NCI-H345 (cell line): Measurements from ENCODE around the gene HCN1.
"Not testable (repeated sequence)": the region's sequence is repeated elsewhere in the genome, so short reads cannot be mapped to it uniquely, and the experiment has no call there.

Experiments
- DNase-seq: peaks from one replicate; lab custom pipeline; 2025; lab: John Stamatoyannopoulos, UW

Gene HCN1

DNA sequence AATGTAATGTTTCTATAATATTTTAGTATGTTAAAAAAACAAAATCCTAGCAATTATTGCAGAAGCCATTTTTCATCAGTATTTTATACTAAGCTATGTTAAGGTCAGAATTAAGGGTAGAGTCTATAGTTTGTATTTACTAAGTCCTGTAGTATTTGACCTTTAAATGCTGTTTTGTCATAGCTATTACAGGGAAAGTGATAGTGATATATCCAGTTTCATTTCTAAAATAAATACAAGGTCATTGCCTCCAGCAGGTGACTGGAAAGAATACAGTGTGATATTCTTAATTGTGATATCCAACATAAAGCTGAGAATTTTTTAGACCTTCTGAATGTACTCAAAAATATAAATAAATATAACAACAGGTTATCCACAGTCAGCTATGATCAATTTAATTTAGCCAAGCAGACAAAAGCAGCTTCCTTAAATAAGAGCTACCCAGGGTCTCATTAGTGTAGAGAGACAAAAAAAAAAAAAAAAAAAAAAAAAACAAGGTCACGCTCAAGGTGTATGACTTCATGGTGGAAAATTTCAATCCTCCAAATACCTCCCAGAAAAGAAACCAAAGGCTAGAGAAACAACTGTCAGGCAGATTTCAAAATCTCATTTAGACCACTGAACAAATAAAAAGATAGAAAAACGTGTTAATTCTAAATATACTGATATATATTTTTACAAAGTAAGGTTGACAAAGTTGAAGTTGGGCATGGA lies 278.7 kb downstream of the HCN1 start:
- DNase-seq: no peak

- DNase-seq: no peak
Observed at GRCh38 chr5:45414620-45415573, 281.3 kb downstream of the HCN1 start.

GRCh38 chr5:45411971-45412612 lies 284.1 kb downstream of the HCN1 start:
- DNase-seq: no peak

DNA sequence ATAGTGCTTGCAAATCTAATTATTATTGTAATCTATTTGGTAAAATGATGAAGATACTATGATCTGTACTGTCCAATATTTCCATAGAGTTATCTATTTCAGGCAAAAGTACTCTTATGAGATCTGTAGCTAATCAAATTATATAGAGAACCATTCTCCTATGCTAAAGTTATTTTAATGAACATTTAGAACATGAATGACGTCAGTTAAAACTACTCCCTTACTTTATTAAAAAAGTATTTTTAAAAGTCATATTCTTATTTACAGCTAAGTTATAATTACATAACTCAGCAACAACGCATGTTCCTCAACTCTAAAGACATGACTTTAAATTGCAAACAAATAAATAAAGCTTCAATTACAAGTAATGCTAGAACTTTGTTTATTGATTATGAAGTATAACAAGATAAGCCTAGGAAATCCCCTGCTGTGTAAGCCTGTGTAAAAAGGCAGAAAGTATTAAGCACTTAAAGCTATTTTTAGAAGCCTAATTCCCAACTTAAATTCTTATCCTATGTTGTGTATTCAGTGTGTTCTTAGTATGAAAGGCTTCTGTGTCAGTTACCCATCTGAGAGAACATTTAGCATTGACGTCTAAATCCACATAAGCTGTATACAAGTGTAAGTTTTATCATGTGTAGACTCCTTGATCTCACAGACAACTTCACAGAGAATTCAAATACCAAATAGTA lies 285.7 kb downstream of the HCN1 start:
- DNase-seq: no peak

- DNase-seq: no peak
Observed at GRCh38 chr5:45408067-45408466, 288.1 kb downstream of the HCN1 start.

DNA sequence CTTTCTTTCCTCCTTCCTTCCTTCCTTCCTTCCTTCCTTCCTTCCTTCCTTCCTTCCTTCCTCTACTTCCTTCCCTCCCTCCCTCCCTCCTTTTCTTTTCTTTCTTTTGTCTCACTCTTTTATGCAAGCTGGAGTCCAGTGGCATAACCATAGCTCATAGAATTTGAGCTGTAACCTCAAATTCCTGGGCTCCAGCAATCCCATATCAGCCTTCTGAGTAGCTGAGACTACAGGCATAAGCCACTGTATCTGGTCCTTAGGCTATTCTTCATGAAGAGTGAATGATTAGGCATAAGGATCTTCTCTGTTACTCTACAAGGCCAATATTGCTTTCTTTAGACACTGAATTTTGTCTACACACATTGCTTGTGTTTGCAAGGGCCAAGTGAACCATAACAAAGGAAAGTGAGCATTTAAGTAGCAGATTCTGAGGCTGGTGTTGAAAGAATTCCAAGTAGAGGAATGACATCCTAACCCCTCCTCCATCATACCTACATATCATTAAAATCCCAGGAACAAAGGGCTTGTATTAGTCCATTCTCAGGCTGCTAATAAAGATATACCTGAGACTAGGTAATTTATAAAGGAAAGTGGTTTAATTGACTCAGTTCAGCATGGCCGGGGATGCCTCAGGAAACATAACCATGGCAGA lies 293.2 kb downstream of the HCN1 start:
- no peak for DNase-seq

- no peak for DNase-seq
Observed at GRCh38 chr5:45399041-45399440, 297.1 kb downstream of the HCN1 start.

- DNase-seq: no peak
Observed at GRCh38 chr5:45385321-45386058, 310.7 kb downstream of the HCN1 start.

- no peak for DNase-seq
Observed at GRCh38 chr5:45383985-45384384, 312.2 kb downstream of the HCN1 start.

- no peak for DNase-seq
Observed at GRCh38 chr5:45382583-45382982, 313.6 kb downstream of the HCN1 start.

- no peak for DNase-seq
Observed at GRCh38 chr5:45376417-45376816, 319.8 kb downstream of the HCN1 start.

DNA sequence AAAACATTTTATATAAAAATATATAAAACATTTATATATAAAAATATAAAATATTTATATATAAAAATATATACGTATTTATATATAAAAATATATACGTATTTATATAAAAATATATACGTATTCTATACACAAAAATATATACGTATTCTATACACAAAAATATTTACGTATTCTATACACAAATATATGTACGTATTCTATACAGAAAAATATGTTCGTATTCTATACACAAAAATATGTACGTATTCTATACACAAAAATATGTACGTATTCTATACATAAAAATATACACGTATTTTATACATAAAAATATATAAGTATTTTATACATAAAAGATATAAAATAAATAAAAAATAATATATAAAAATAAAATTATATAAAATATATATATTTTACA lies 323.6 kb downstream of the HCN1 start:
- no peak for DNase-seq

- not testable (repeated sequence) for DNase-seq
Observed at GRCh38 chr5:45371423-45371822, 324.8 kb downstream of the HCN1 start.

GRCh38 chr5:45355189-45355992 lies 340.8 kb downstream of the HCN1 start:
- no peak for DNase-seq

GRCh38 chr5:45336464-45336863 lies 359.7 kb downstream of the HCN1 start:
- no peak for DNase-seq

GRCh38 chr5:45335978-45336377 lies 360.2 kb downstream of the HCN1 start:
- DNase-seq: no peak

DNA sequence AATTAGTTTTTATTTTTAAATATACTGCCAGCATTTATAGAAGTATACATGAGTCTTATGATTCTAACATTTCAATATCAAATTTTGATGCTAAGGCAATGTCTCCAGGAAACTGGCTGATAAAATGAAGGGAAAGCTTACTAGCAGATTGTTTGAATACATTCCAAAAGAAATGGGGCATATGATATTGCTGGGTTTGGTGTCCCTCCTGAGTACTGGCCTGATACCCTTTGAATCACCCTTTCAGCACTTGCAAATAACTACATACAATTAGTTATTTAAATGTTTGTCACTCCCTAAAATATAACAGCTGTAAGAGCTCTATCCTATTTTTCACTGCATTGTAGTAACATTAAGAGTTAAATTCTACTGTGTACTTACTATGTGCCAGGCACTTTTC lies 360.8 kb downstream of the HCN1 start:
- DNase-seq: no peak

- DNase-seq: no peak
Observed at GRCh38 chr5:45334939-45335338, 361.2 kb downstream of the HCN1 start.

- not testable (repeated sequence) for DNase-seq
Observed at GRCh38 chr5:45312627-45313026, 383.6 kb downstream of the HCN1 start.

- DNase-seq: no peak
Observed at GRCh38 chr5:45295231-45295630, 400.9 kb downstream of the HCN1 start.
